Testis (tissue), 2 donors: ENCODE measurements around the gene SERPINA4.

Experiments used
- POLR2A ChIP-seq: fragments of 450-650 bp; IDR thresholded peaks from one replicate; pipeline ENCODE4 v1.6.1; 2017; ENCODE audit warnings: antibody characterized with exemption, mild to moderate bottlenecking, moderate library complexity
- TF ChIP-seq, protein P1 (sequence below), 3 experiments: fragments of 450-650 bp in 2 of 3; fragments of 200-600 bp in 1 of 3; sonication (generic) in 1 of 3; IDR thresholded peaks; one replicate each; pipeline ENCODE4 v1.5.1; 2016 to 2019; ENCODE audit warnings: antibody characterized with exemption in 3 of 3, mild to moderate bottlenecking in 2 of 3, moderate library complexity in 1 of 3

DNA sequence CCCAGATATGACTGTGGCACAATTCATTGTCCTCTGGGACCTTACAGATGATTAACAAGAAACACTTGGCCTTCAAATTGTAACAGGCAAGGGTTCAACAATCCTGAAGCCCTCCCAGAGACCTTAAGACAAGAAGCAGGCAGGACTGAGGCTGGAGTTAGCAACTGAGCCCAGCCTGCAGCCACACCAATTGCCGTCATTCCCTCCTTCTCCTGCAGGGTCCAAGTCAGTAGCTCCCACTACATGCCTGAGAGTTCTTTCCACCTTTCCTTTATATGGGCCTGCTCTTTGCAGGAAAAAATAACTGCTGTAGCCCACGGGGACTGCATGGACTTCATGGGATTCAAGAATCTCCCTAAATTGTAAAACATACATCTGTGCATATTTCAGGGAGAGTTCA, 2.4 kb upstream of the SERPINA4 start:
- TF ChIP-seq, protein P1, sequence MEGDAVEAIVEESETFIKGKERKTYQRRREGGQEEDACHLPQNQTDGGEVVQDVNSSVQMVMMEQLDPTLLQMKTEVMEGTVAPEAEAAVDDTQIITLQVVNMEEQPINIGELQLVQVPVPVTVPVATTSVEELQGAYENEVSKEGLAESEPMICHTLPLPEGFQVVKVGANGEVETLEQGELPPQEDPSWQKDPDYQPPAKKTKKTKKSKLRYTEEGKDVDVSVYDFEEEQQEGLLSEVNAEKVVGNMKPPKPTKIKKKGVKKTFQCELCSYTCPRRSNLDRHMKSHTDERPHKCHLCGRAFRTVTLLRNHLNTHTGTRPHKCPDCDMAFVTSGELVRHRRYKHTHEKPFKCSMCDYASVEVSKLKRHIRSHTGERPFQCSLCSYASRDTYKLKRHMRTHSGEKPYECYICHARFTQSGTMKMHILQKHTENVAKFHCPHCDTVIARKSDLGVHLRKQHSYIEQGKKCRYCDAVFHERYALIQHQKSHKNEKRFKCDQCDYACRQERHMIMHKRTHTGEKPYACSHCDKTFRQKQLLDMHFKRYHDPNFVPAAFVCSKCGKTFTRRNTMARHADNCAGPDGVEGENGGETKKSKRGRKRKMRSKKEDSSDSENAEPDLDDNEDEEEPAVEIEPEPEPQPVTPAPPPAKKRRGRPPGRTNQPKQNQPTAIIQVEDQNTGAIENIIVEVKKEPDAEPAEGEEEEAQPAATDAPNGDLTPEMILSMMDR (IDR thresholded peaks at IDR 0.05), result no peak
- no peak for TF ChIP-seq POLR2A
